ENCODE data around the gene MRAP2.
"Not testable (repeated sequence)": the region's sequence is repeated elsewhere in the genome, so short reads cannot be mapped to it uniquely, and the experiment has no call there.

MRAP2 gene

GRCh38 chr6:84068873-84069272 is 35.3 kb downstream of the MRAP2 start:
- not testable (repeated sequence) for FAIRE-seq; DNase-seq (ENCODE audit: insufficient read length, low spot score)

- FAIRE-seq (no peak), DNase-seq (ENCODE audit: insufficient read length, low spot score) (no peak)
Observed at GRCh38 chr6:84072442-84072997, 38.9 kb downstream of the MRAP2 start.

GRCh38 chr6:84074988-84075781 is 41.6 kb downstream of the MRAP2 start:
- DNase-seq (ENCODE audit: insufficient read length, low spot score) (no peak), FAIRE-seq (no peak)

- no peak for FAIRE-seq
- DNase-seq (ENCODE audit: insufficient read length, low spot score) = no peak
Observed at GRCh38 chr6:84077645-84078044, 44.1 kb downstream of the MRAP2 start.

GRCh38 chr6:84078335-84078734 is 44.8 kb downstream of the MRAP2 start:
- no peak for FAIRE-seq
- DNase-seq (ENCODE audit: insufficient read length, low spot score) = no peak

- no peak for FAIRE-seq
- DNase-seq (ENCODE audit: insufficient read length, low spot score) = no peak
Observed at GRCh38 chr6:84081222-84081621, 47.6 kb downstream of the MRAP2 start.

- no peak for DNase-seq (ENCODE audit: insufficient read length, low spot score)
- FAIRE-seq = no peak
Observed at GRCh38 chr6:84082689-84083265, 49.2 kb downstream of the MRAP2 start.

- not testable (repeated sequence) for FAIRE-seq; DNase-seq (ENCODE audit: insufficient read length, low spot score)
Observed at GRCh38 chr6:84084705-84085104, 51.1 kb downstream of the MRAP2 start.

GRCh38 chr6:84086056-84086455 is 52.5 kb downstream of the MRAP2 start:
- FAIRE-seq = no peak
- DNase-seq (ENCODE audit: insufficient read length, low spot score) = no peak

GRCh38 chr6:84086545-84087429 is 53.2 kb downstream of the MRAP2 start:
- FAIRE-seq (no peak), DNase-seq (ENCODE audit: insufficient read length, low spot score) (no peak)

GRCh38 chr6:84089081-84089480 is 55.5 kb downstream of the MRAP2 start:
- FAIRE-seq (no peak), DNase-seq (ENCODE audit: insufficient read length, low spot score) (no peak)

GRCh38 chr6:84089552-84089951 is 56.0 kb downstream of the MRAP2 start:
- no peak for FAIRE-seq
- DNase-seq (ENCODE audit: insufficient read length, low spot score) = no peak

GRCh38 chr6:84093441-84094435 is 60.2 kb downstream of the MRAP2 start:
- DNase-seq (ENCODE audit: insufficient read length, low spot score) (no peak), FAIRE-seq (peak; percentile 68)

GRCh38 chr6:84095156-84095555 is 61.6 kb downstream of the MRAP2 start:
- no peak for FAIRE-seq
- no peak for DNase-seq (ENCODE audit: insufficient read length, low spot score)

- FAIRE-seq = no peak
Observed at GRCh38 chr6:84103029-84103428, 69.5 kb downstream of the MRAP2 start.

GRCh38 chr6:84105215-84105924 is 71.8 kb downstream of the MRAP2 start:
- FAIRE-seq; DNase-seq (ENCODE audit: insufficient read length, low spot score): not testable (repeated sequence)

More at GRCh38 chr6:84103029-84103428, 69.5 kb downstream of the MRAP2 start:
- DNase-seq (ENCODE audit: insufficient read length, low spot score) = no peak

GRCh38 chr6:84107495-84107894 is 73.9 kb downstream of the MRAP2 start:
- no peak for FAIRE-seq

GRCh38 chr6:84111351-84111750 is 77.8 kb downstream of the MRAP2 start:
- FAIRE-seq; DNase-seq (ENCODE audit: insufficient read length, low spot score): not testable (repeated sequence)

More at GRCh38 chr6:84107495-84107894, 73.9 kb downstream of the MRAP2 start:
- no peak for DNase-seq (ENCODE audit: insufficient read length, low spot score)
